HG03135 (cell line): Measurements from ENCODE around the gene ANO4.

Experiments
- ATAC-seq: cut with Tn5 transposase; IDR thresholded peaks from one replicate; pipeline ENCODE4 v1.9.1; 2021; ENCODE audit warnings: mild to moderate bottlenecking, moderate library complexity; ENCODE audit not compliant: unreplicated experiment

Gene ANO4

GRCh38 chr12:100794441-100795173 is at the start of gene ANO4:
ANO4 (plus strand) TSS chr12:100794776; CDS start chr12:100901786, 107,010 bp downstream.
- no peak for ATAC-seq

- ATAC-seq, result no peak
Measured at GRCh38 chr12:100745378-100746071, 49.1 kb upstream of the ANO4 start.

GRCh38 chr12:100752841-100753240 is 41.7 kb upstream of the ANO4 start:
- no peak for ATAC-seq

GRCh38 chr12:100753837-100754236 is 40.7 kb upstream of the ANO4 start:
- ATAC-seq, result no peak

GRCh38 chr12:100755186-100755585 is 39.4 kb upstream of the ANO4 start:
- ATAC-seq, result no peak

- ATAC-seq, result no peak
Measured at GRCh38 chr12:100758083-100758482, 36.5 kb upstream of the ANO4 start.

- no peak for ATAC-seq
Measured at GRCh38 chr12:100767371-100767770, 27.2 kb upstream of the ANO4 start.

- ATAC-seq, result no peak
Measured at GRCh38 chr12:100767950-100768349, 26.6 kb upstream of the ANO4 start.

GRCh38 chr12:100778967-100779590 is 15.5 kb upstream of the ANO4 start:
- ATAC-seq, result no peak

GRCh38 chr12:100789146-100789545 is 5.4 kb upstream of the ANO4 start:
- no peak for ATAC-seq

GRCh38 chr12:100789975-100790374 is 4.6 kb upstream of the ANO4 start:
- ATAC-seq, result no peak

GRCh38 chr12:100790552-100790951 is 4.0 kb upstream of the ANO4 start:
- ATAC-seq, result no peak

GRCh38 chr12:100793182-100793581 is 1.4 kb upstream of the ANO4 start:
- no peak for ATAC-seq

- ATAC-seq, result no peak
Measured at GRCh38 chr12:100795174-100795799, 711 bp downstream of the ANO4 start.

- ATAC-seq, result no peak
Measured at GRCh38 chr12:100795800-100796179, 1.2 kb downstream of the ANO4 start.

- ATAC-seq, result no peak
Measured at GRCh38 chr12:100796621-100797020, 2.0 kb downstream of the ANO4 start.

- ATAC-seq, result no peak
Measured at GRCh38 chr12:100797246-100797645, 2.7 kb downstream of the ANO4 start.

GRCh38 chr12:100797786-100798185 is 3.2 kb downstream of the ANO4 start:
- ATAC-seq, result no peak

GRCh38 chr12:100798286-100799160 is 3.9 kb downstream of the ANO4 start:
- ATAC-seq, result no peak

- no peak for ATAC-seq
Measured at GRCh38 chr12:100799770-100800169, 5.2 kb downstream of the ANO4 start.

- ATAC-seq, result no peak
Measured at GRCh38 chr12:100800723-100801122, 6.1 kb downstream of the ANO4 start.
